SK-N-SH treated with all-trans-retinoic acid at 6 μM for 48 hours (cell line): ENCODE results near the gene CPLX1.

ENCODE experiments used
- ATAC-seq: fragments of 200-7000 bp; cut with Tn5 transposase; 3 replicates; pipeline ENCODE4 v1.9.1; 2020; ENCODE audit warnings: mild to moderate bottlenecking, moderate library complexity
- ARNTL ChIP-seq: fragments of 450-650 bp; formaldehyde crosslinking; IDR thresholded peaks from 2 replicates; pipeline ENCODE4 v1.5.0; 2020; ENCODE audit warnings: low read depth, mild to moderate bottlenecking, moderate library complexity, borderline replicate concordance
- BACH2 ChIP-seq: fragments of 250-450 bp; sonication (Bioruptor Pico); IDR thresholded peaks from 2 replicates; pipeline ENCODE4 v1.9.0; 2021; ENCODE audit warnings: mild to moderate bottlenecking, borderline replicate concordance
- CREB5 ChIP-seq: fragments of 250-450 bp; sonication (Bioruptor Pico); IDR thresholded peaks from 2 replicates; pipeline ENCODE4 v1.5.1; 2020; ENCODE audit warnings: low read depth, mild to moderate bottlenecking, moderate library complexity
- CSDC2 ChIP-seq: fragments of 250-450 bp; sonication (Bioruptor Pico); IDR thresholded peaks from 2 replicates; pipeline ENCODE4 v1.5.0; 2020; ENCODE audit warnings: mild to moderate bottlenecking, moderate library complexity
- CSRNP3 ChIP-seq: fragments of 250-450 bp; sonication (Bioruptor Pico); IDR thresholded peaks from 2 replicates; pipeline ENCODE4 v1.5.1; 2021; ENCODE audit warnings: mild to moderate bottlenecking, moderate library complexity
- ESRRG ChIP-seq: fragments of 250-450 bp; sonication (Bioruptor Pico); IDR thresholded peaks from 2 replicates; pipeline ENCODE4 v1.6.1; 2021; ENCODE audit warnings: mild to moderate bottlenecking
- GLIS3 ChIP-seq: fragments of 250-450 bp; sonication (Bioruptor Pico); IDR thresholded peaks from 2 replicates; pipeline ENCODE4 v1.5.0; 2020; ENCODE audit warnings: mild to moderate bottlenecking, moderate library complexity
- ISL1 ChIP-seq: fragments of 250-450 bp; sonication (Bioruptor Pico); IDR thresholded peaks from 2 replicates; pipeline ENCODE4 v2.1.2; 2022; ENCODE audit warnings: mild to moderate bottlenecking, moderate library complexity
- OSR1 ChIP-seq: fragments of 250-450 bp; sonication (Bioruptor Pico); IDR thresholded peaks from 2 replicates; pipeline ENCODE4 v1.8.0; 2022; ENCODE audit warnings: moderate library complexity, mild to moderate bottlenecking, inconsistent platforms
- PATZ1 ChIP-seq: fragments of 250-450 bp; sonication (Bioruptor Pico); IDR thresholded peaks from 2 replicates; pipeline ENCODE4 v1.8.0; 2020; ENCODE audit warnings: mild to moderate bottlenecking, moderate library complexity, borderline replicate concordance
- POU6F1 ChIP-seq: fragments of 250-450 bp; sonication (Bioruptor Pico); IDR thresholded peaks from 2 replicates; pipeline ENCODE4 v1.8.0; 2021; ENCODE audit warnings: low read depth, mild to moderate bottlenecking, moderate library complexity, borderline replicate concordance
- PPARA ChIP-seq: fragments of 250-450 bp; sonication (Bioruptor Pico); IDR thresholded peaks from 2 replicates; pipeline ENCODE4 v1.5.0; 2020; ENCODE audit warnings: mild to moderate bottlenecking, borderline replicate concordance
- RARB ChIP-seq: fragments of 250-450 bp; sonication (Bioruptor Pico); IDR thresholded peaks from 2 replicates; pipeline ENCODE4 v1.8.0; 2021; ENCODE audit warnings: mild to moderate bottlenecking, moderate library complexity
- TOX ChIP-seq: fragments of 250-450 bp; sonication (Bioruptor Pico); IDR thresholded peaks from 2 replicates; pipeline ENCODE4 v1.8.0; 2021; ENCODE audit warnings: mild to moderate bottlenecking, moderate library complexity, borderline replicate concordance
- TSHZ2 ChIP-seq: fragments of 250-450 bp; sonication (Bioruptor Pico); IDR thresholded peaks from 2 replicates; pipeline ENCODE4 v1.5.0; 2020; ENCODE audit warnings: mild to moderate bottlenecking, moderate library complexity
- ZC3H10 ChIP-seq: fragments of 250-450 bp; sonication (Bioruptor Pico); IDR thresholded peaks from 2 replicates; pipeline ENCODE4 v1.5.1; 2021; ENCODE audit warnings: mild to moderate bottlenecking, moderate library complexity
- ZFP3 ChIP-seq: fragments of 250-450 bp; sonication (Bioruptor Pico); IDR thresholded peaks from 2 replicates; pipeline ENCODE4 v1.5.0; 2020; ENCODE audit warnings: mild to moderate bottlenecking, moderate library complexity
- ZFP30 ChIP-seq: fragments of 450-650 bp; formaldehyde crosslinking; IDR thresholded peaks from 2 replicates; pipeline ENCODE4 v1.5.0; 2022; ENCODE audit warnings: mild to moderate bottlenecking, moderate library complexity
- ZNF70 ChIP-seq: fragments of 450-650 bp; formaldehyde crosslinking; IDR thresholded peaks from 2 replicates; pipeline ENCODE4 v1.5.0; 2020; ENCODE audit warnings: mild to moderate bottlenecking, moderate library complexity
- ZNF8 ChIP-seq: fragments of 450-650 bp; formaldehyde crosslinking; IDR thresholded peaks from 2 replicates; pipeline ENCODE4 v1.5.0; 2020; ENCODE audit warnings: mild to moderate bottlenecking, moderate library complexity

CPLX1 gene

GRCh38 chr4:835148-836002, 9.4 kb upstream of the CPLX1 start (continued):
- TF ChIP-seq BACH2 (CRISPR knock-in tag) = no peak
- no peak for TF ChIP-seq ZFP3 (CRISPR knock-in tag)
- no peak for TF ChIP-seq CREB5 (CRISPR knock-in tag)
- TF ChIP-seq ZNF70 = no peak
- TF ChIP-seq PPARA (CRISPR knock-in tag) = no peak
- TF ChIP-seq ZNF8 (CRISPR knock-in tag) = no peak
- no peak for TF ChIP-seq ZC3H10
- TF ChIP-seq, all 23 proteins: peak for 0

GRCh38 chr4:834368-835147, 8.6 kb upstream of the CPLX1 start:
- TF ChIP-seq TOX (CRISPR knock-in tag) (no peak), ZFP3 (CRISPR knock-in tag) (no peak), CSRNP3 (no peak), POU6F1 (CRISPR knock-in tag) (no peak), BACH2 (CRISPR knock-in tag) (no peak), ZNF8 (CRISPR knock-in tag) (no peak), ZFP30 (CRISPR knock-in tag) (no peak), OSR1 (CRISPR knock-in tag) (no peak), GLIS3 (CRISPR knock-in tag) (no peak), TSHZ2 (CRISPR knock-in tag) (no peak), CSDC2 (CRISPR knock-in tag) (no peak), PATZ1 (no peak), RARB (no peak), ARNTL (no peak), ISL1 (no peak), ESRRG (CRISPR knock-in tag) (no peak)

More at GRCh38 chr4:834368-835147, 8.6 kb upstream of the CPLX1 start:
- no peak for ATAC-seq
